K562 (cell line): ENCODE measurements around the gene UBASH3A. TPM values are rescaled to one million over a fixed set of nuclear protein-coding genes. Genes with fewer than 3 reads are reported as not detected.

Experiments
- ATF1 ChIP-seq, 2 experiments: fragments of 450-650 bp in 1 of 2; IDR thresholded peaks; 2 replicates each; pipeline ENCODE4 v1.6.1; 2016; ENCODE audit warnings: missing compliant biosample characterization in 1 of 2, missing genetic modification characterization in 1 of 2
- CREB3L1 ChIP-seq: fragments of 450-650 bp; IDR thresholded peaks from 2 replicates; pipeline ENCODE4 v1.6.1; 2014; ENCODE audit warnings: low read depth, mild to moderate bottlenecking, moderate library complexity, borderline replicate concordance
- ILK ChIP-seq: fragments of 450-650 bp; IDR thresholded peaks from 2 replicates; pipeline ENCODE4 v1.6.1; 2016; ENCODE audit warnings: missing genetic modification characterization, low read depth, mild to moderate bottlenecking, missing compliant biosample characterization, moderate library complexity, borderline replicate concordance
- IRF2 ChIP-seq: sonication (generic); formaldehyde crosslinking; IDR thresholded peaks from 2 replicates; pipeline ENCODE4 v1.8.1; 2022; ENCODE audit warnings: mild to moderate bottlenecking, missing genetic modification reagents
- PBX2 ChIP-seq, 2 experiments: IDR thresholded peaks in 1 of 2; conservative IDR thresholded peaks in 1 of 2; 2 replicates each; pipeline ENCODE4 v1.6.1; 2016; ENCODE audit warnings: low read depth in 2 of 2, mild to moderate bottlenecking in 1 of 2, missing compliant biosample characterization in 1 of 2, missing genetic modification characterization in 1 of 2, moderate library complexity in 1 of 2
- PTBP1 ChIP-seq: fragments of 200-400 bp; formaldehyde crosslinking; IDR thresholded peaks from 2 replicates; pipeline ENCODE4 v1.6.1; 2017; ENCODE audit warnings: low read depth, low read length
- PYGO2 ChIP-seq: fragments of 450-650 bp; IDR thresholded peaks from 2 replicates; pipeline ENCODE4 v1.6.1; 2016; ENCODE audit warnings: mild to moderate bottlenecking, missing genetic modification characterization, moderate library complexity, missing compliant biosample characterization
- RBM34 ChIP-seq: fragments of 200-400 bp; formaldehyde crosslinking; IDR thresholded peaks from 2 replicates; pipeline ENCODE4 v1.6.1; 2018; ENCODE audit warnings: low read length, borderline replicate concordance; ENCODE audit not compliant: insufficient read depth
- RNF2 ChIP-seq: sonication (generic); IDR thresholded peaks from 2 replicates; pipeline ENCODE4 v1.6.1; 2016
- WHSC1 ChIP-seq: IDR thresholded peaks from one replicate; pipeline ENCODE4 v1.6.1; 2012; ENCODE audit warnings: low read length, control low read depth, inconsistent platforms
- ZFX ChIP-seq: sonication (generic); formaldehyde crosslinking; IDR thresholded peaks from 2 replicates; pipeline ENCODE4 v1.8.0; 2022; ENCODE audit warnings: mild to moderate bottlenecking, missing genetic modification reagents, moderate library complexity
- polyA plus RNA-seq, 8 experiments: library from polyadenylated mRNA; depleted of rRNA in 4 of 8; stranded (reverse) in 5 of 8; unstranded in 3 of 8; fragments of >200 nt; fragmentation: Nextera tagmentation in 2 of 8; fragmentation: Illumina TruSeq in 1 of 8; extraction: Ambion mirVana in 2 of 8; extraction: Trizol in 1 of 8; gene quantifications; 2 replicates each; pipeline versions ENCODE4 v1.2.1 to v1.2.3, GENCODE V29; 2011 to 2014; ENCODE audit warnings: inconsistent platforms in 1 of 8, missing spikeins in 1 of 8
- total RNA-seq, 7 experiments: library from RNA; depleted of rRNA in 6 of 7; stranded (reverse); fragments of >200 nt in 6 of 7; fragmentation: Illumina TruSeq in 2 of 7; extraction: Trizol in 2 of 7; gene quantifications; 2 replicates each; pipeline versions ENCODE4 v1.2.1 to v1.2.3, GENCODE V29; 2011 to 2021; ENCODE audit warnings: low replicate concordance in 1 of 7
- TF ChIP-seq, protein P1 (sequence below), 2 experiments: fragments of 450-650 bp; formaldehyde crosslinking in 1 of 2; IDR thresholded peaks; 2 replicates each; pipeline versions ENCODE4 v1.4.0 to v1.6.1; 2014 to 2020; ENCODE audit warnings: mild to moderate bottlenecking in 2 of 2, borderline replicate concordance in 1 of 2, low read depth in 1 of 2

The UBASH3A gene
- total and polyA plus RNA-seq, 9 of the 15 experiments (the other 6 are each of a cell fraction or from before 2014, with no cell fraction given), result 0.23 to 1.8 (median 1.1) TPM

DNA sequence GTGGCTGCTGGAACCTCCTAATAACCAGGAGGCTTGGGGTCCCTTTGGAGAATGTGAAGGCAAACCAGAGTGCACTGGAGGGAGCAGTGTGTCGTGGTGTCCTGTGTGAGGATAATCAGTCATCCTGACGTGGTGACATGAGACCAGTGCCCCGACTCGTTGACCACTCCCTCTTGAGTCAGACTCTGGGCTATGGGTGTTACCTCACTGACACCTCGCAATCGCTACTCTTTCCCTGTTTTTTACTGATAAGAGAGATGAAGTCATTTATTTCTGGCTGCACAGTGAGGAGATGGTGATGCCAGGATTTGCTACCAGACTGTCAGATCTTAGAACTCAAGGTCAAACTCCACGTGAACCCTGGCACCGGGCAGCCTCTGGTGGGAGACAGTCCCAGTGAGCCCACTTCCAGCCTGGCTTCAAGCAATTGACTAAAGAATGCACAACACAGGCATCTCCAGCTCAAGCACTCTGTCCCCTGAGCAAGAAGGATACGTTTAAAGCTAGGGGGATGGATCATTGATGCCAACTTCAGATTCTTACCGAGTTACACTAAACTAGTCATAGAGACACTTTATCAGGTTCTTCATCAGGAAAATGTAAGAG is 30.3 kb downstream of the UBASH3A start (continued):
- TF ChIP-seq, protein P1, sequence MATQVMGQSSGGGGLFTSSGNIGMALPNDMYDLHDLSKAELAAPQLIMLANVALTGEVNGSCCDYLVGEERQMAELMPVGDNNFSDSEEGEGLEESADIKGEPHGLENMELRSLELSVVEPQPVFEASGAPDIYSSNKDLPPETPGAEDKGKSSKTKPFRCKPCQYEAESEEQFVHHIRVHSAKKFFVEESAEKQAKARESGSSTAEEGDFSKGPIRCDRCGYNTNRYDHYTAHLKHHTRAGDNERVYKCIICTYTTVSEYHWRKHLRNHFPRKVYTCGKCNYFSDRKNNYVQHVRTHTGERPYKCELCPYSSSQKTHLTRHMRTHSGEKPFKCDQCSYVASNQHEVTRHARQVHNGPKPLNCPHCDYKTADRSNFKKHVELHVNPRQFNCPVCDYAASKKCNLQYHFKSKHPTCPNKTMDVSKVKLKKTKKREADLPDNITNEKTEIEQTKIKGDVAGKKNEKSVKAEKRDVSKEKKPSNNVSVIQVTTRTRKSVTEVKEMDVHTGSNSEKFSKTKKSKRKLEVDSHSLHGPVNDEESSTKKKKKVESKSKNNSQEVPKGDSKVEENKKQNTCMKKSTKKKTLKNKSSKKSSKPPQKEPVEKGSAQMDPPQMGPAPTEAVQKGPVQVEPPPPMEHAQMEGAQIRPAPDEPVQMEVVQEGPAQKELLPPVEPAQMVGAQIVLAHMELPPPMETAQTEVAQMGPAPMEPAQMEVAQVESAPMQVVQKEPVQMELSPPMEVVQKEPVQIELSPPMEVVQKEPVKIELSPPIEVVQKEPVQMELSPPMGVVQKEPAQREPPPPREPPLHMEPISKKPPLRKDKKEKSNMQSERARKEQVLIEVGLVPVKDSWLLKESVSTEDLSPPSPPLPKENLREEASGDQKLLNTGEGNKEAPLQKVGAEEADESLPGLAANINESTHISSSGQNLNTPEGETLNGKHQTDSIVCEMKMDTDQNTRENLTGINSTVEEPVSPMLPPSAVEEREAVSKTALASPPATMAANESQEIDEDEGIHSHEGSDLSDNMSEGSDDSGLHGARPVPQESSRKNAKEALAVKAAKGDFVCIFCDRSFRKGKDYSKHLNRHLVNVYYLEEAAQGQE (IDR thresholded peaks at IDR 0.05; ENCODE audit: borderline replicate concordance), result peak; percentile 58
- TF ChIP-seq, protein P1 (CRISPR knock-in tag; IDR thresholded peaks at IDR 0.05; ENCODE audit: low read depth), result no peak
- TF ChIP-seq PYGO2 (tag) (no peak), PBX2 (CRISPR knock-in tag; IDR thresholded peaks at IDR 0.05; ENCODE audit: low read depth) (peak; percentile 86), PBX2 (tag; conservative IDR thresholded peaks at IDR 0.05; ENCODE audit: low read depth) (peak; percentile 95), RNF2 (no peak), CREB3L1 (no peak), PTBP1 (no peak), RBM34 (no peak), ZFX (CRISPR knock-in tag) (no peak), WHSC1 (no peak), IRF2 (CRISPR knock-in tag) (no peak), ILK (tag) (no peak), ATF1 (CRISPR knock-in tag; IDR thresholded peaks at IDR 0.05) (no peak), ATF1 (tag; IDR thresholded peaks at IDR 0.05) (peak; percentile 91)
